SK-N-SH (cell line): ENCODE results near the gene OR2B2. TPM values are rescaled to one million over a fixed set of nuclear protein-coding genes. Genes with fewer than 3 reads are reported as not detected.
A peak's percentile ranks its signal among the peaks of the same experiment; 100 is the strongest.

Source experiments
- CTCF ChIA-PET: fragments of 300-600, 350-600 bp; formaldehyde crosslinking; extraction: SDS; loops from one replicate; lab custom pipeline; 2021; lab: Yijun Ruan, JAX
- POLR2A ChIA-PET: fragments of 350-600 bp; sonication (Branson Sonifier 250); formaldehyde crosslinking; extraction: SDS; loops from one replicate; lab custom pipeline; 2020; ENCODE audit warnings: antibody characterized with exemption, inconsistent platforms; lab: Yijun Ruan, JAX
- DNase-seq: peaks from one replicate; pipeline ENCODE4 v3.0.0; 2012
- H2AFZ ChIP-seq: fragments of 200-600 bp; sonication (generic); 2 replicates; pipeline ENCODE4 v1.8.1; 2016; ENCODE audit warnings: antibody characterized with exemption, mild to moderate bottlenecking, low read depth
- H3F3A ChIP-seq: fragments of 200-600 bp; sonication (generic); replicated peaks from 2 replicates; pipeline ENCODE3; 2016; ENCODE audit warnings: antibody characterized with exemption, mild to moderate bottlenecking; ENCODE audit not compliant: insufficient read depth
- H3K27ac ChIP-seq, 2 experiments: fragments of 200-500 bp in 1 of 2; fragments of 200-600 bp in 1 of 2; sonication (Bioruptor generic) in 1 of 2; sonication (generic), shearing (Covaris generic) in 1 of 2; 2 replicates each; pipeline versions ENCODE4 v1.5.1 to v1.6.1; 2014 to 2016; ENCODE audit warnings: low read depth in 2 of 2, inconsistent platforms in 1 of 2, low read length in 1 of 2, mild to moderate bottlenecking in 1 of 2, mixed read lengths in 1 of 2
- H3K27me3 ChIP-seq: fragments of 200-600 bp; sonication (generic), shearing (Covaris generic); 2 replicates; pipeline ENCODE4 v1.6.1; 2016; ENCODE audit warnings: mixed run types; ENCODE audit not compliant: insufficient read depth
- H3K36me3 ChIP-seq, 2 experiments: fragments of 200-500 bp in 1 of 2; fragments of 200-600 bp in 1 of 2; sonication (Bioruptor generic) in 1 of 2; sonication (generic) in 1 of 2; replicated peaks in 1 of 2; 2 replicates each; pipeline versions ENCODE3 to v1.5.1; 2014 to 2016; ENCODE audit warnings: low read length in 1 of 2, mild to moderate bottlenecking in 1 of 2; ENCODE audit not compliant: insufficient read depth in 2 of 2, control insufficient read depth in 1 of 2
- H3K4me1 ChIP-seq, 2 experiments: fragments of 200-500 bp in 1 of 2; fragments of 200-600 bp in 1 of 2; sonication (Bioruptor generic) in 1 of 2; sonication (generic), shearing (Covaris generic) in 1 of 2; 2 replicates each; pipeline versions ENCODE4 v1.5.1 to v1.6.1; 2014 to 2016; ENCODE audit warnings: low read depth in 1 of 2, low read length in 1 of 2, mixed run types in 1 of 2; ENCODE audit not compliant: insufficient read depth in 2 of 2, control insufficient read depth in 1 of 2
- H3K4me2 ChIP-seq: fragments of 200-600 bp; sonication (generic), shearing (Covaris generic); 2 replicates; pipeline ENCODE4 v1.6.1; 2017; ENCODE audit warnings: mixed run types
- H3K4me3 ChIP-seq, 2 experiments: fragments of 200-500 bp in 1 of 2; fragments of 200-600 bp in 1 of 2; sonication (Bioruptor generic) in 1 of 2; sonication (generic), shearing (Covaris generic) in 1 of 2; 2 replicates each; pipeline versions ENCODE4 v1.5.1 to v1.8.1; 2014 to 2016; ENCODE audit warnings: low read depth in 2 of 2, inconsistent platforms in 1 of 2, low read length in 1 of 2, mild to moderate bottlenecking in 1 of 2, mixed read lengths in 1 of 2, moderate library complexity in 1 of 2
- H3K79me2 ChIP-seq: fragments of 200-600 bp; sonication (generic); 2 replicates; pipeline ENCODE4 v1.8.1; 2017; ENCODE audit warnings: mild to moderate bottlenecking; ENCODE audit not compliant: insufficient read depth
- H3K9ac ChIP-seq: fragments of 200-600 bp; sonication (generic); 2 replicates; pipeline ENCODE4 v1.6.1; 2017; ENCODE audit warnings: mixed run types
- H3K9me2 ChIP-seq: fragments of 200-600 bp; sonication (generic); 2 replicates; pipeline ENCODE4 v1.6.1; 2017; ENCODE audit warnings: mixed run types
- H3K9me3 ChIP-seq: fragments of 200-600 bp; sonication (generic); 2 replicates; pipeline ENCODE4 v1.6.1; 2017; ENCODE audit warnings: mixed run types, mild to moderate bottlenecking, moderate library complexity
- H4K20me1 ChIP-seq: fragments of 200-600 bp; sonication (generic); 2 replicates; pipeline ENCODE4 v1.6.1; 2017; ENCODE audit warnings: mild to moderate bottlenecking, mixed run types; ENCODE audit not compliant: insufficient read depth
- CHD2 ChIP-seq: fragments of 150-350 bp; IDR thresholded peaks from 2 replicates; pipeline ENCODE4 v1.6.1; 2018; ENCODE audit warnings: low read length; ENCODE audit not compliant: partially characterized antibody
- ELF1 ChIP-seq: IDR thresholded peaks from 2 replicates; pipeline ENCODE4 v1.4.0; 2012
- EP300 ChIP-seq, 2 experiments: IDR thresholded peaks; 2 replicates each; pipeline versions ENCODE4 v1.4.0 to v1.6.1; 2012; ENCODE audit warnings: borderline replicate concordance in 1 of 2, low read depth in 1 of 2, low read length in 1 of 2
- EZH2phosphoT487 ChIP-seq: fragments of 200-600 bp; sonication (generic); IDR thresholded peaks from 2 replicates; pipeline ENCODE4 v1.6.1; 2017; ENCODE audit warnings: low read depth, mixed run types, mild to moderate bottlenecking, antibody characterized with exemption, moderate library complexity, borderline replicate concordance
- FOXM1 ChIP-seq: IDR thresholded peaks from 2 replicates; pipeline ENCODE4 v1.4.0; 2012; ENCODE audit warnings: low read depth, mild to moderate bottlenecking
- GATA2 ChIP-seq: sonication (generic); formaldehyde crosslinking; IDR thresholded peaks from 2 replicates; pipeline ENCODE4 v1.5.0; 2020; ENCODE audit warnings: mild to moderate bottlenecking, missing genetic modification reagents
- MEF2A ChIP-seq: IDR thresholded peaks from 2 replicates; pipeline ENCODE4 v1.4.0; 2012; ENCODE audit warnings: low read depth, borderline replicate concordance
- NFIC ChIP-seq: IDR thresholded peaks from 2 replicates; pipeline ENCODE4 v1.4.0; 2012; ENCODE audit warnings: borderline replicate concordance
- NRF1 ChIP-seq: IDR thresholded peaks from 2 replicates; pipeline ENCODE4 v1.6.1; 2012; ENCODE audit warnings: low read depth, mild to moderate bottlenecking, low read length
- RAD21 ChIP-seq: IDR thresholded peaks from 2 replicates; pipeline ENCODE4 v1.6.1; 2012; ENCODE audit warnings: mild to moderate bottlenecking, low read length
- RCOR1 ChIP-seq: fragments of 150-350 bp; IDR thresholded peaks from 2 replicates; pipeline ENCODE4 v1.6.1; 2017; ENCODE audit warnings: antibody characterized with exemption, low read length
- REST ChIP-seq: IDR thresholded peaks from 2 replicates; pipeline ENCODE4 v1.6.1; 2012; ENCODE audit warnings: mild to moderate bottlenecking, low read depth, low read length, moderate library complexity
- RFX5 ChIP-seq: IDR thresholded peaks from 2 replicates; pipeline ENCODE4 v1.6.1; 2012; ENCODE audit warnings: mild to moderate bottlenecking, improper control_type of control experiment, low read length
- RXRA ChIP-seq: IDR thresholded peaks from 2 replicates; pipeline ENCODE4 v1.4.0; 2012; ENCODE audit warnings: low read depth, mild to moderate bottlenecking, borderline replicate concordance
- SMC3 ChIP-seq: IDR thresholded peaks from 2 replicates; pipeline ENCODE4 v1.6.1; 2012; ENCODE audit warnings: low read depth, low read length, improper control_type of control experiment
- TAF1 ChIP-seq: IDR thresholded peaks from 2 replicates; pipeline ENCODE4 v1.6.1; 2012; ENCODE audit warnings: low read depth, mild to moderate bottlenecking, low read length, moderate library complexity, borderline replicate concordance
- TCF12 ChIP-seq: IDR thresholded peaks from 2 replicates; pipeline ENCODE4 v1.4.0; 2012
- USF1 ChIP-seq: IDR thresholded peaks from 2 replicates; pipeline ENCODE4 v1.4.0; 2012; ENCODE audit warnings: low read depth, borderline replicate concordance
- ZBTB33 ChIP-seq: IDR thresholded peaks from 2 replicates; pipeline ENCODE4 v1.4.0; 2012; ENCODE audit warnings: low read depth, borderline replicate concordance
- WGBS: methylation state at CpG from one replicate; pipeline ENCODE4 v1.1.6; 2017; ENCODE audit warnings: low lambda C conversion rate; 5-methylcytosine and 5-hydroxymethylcytosine counted together
- polyA plus RNA-seq, 3 experiments: library from polyadenylated mRNA; depleted of rRNA; stranded (reverse); fragments of >200 nt; gene quantifications; 2 replicates each; pipeline ENCODE4 v1.2.3, GENCODE V29; 2012

OR2B2 gene
- polyA plus RNA-seq, 1 of the 3 experiments (the other 2 are of a cell fraction) = not detected

- TF ChIP-seq REST = peak; percentile 73; the same call in 1 of the 2 replicates
- TF ChIP-seq CHD2 = peak; percentile 55
Observed at GRCh38 chr6:27871924-27872638, 40.1 kb downstream of the OR2B2 start (continued).

- no peaks in the 10 kb centered on the region for H3K79me2 ChIP-seq
- TF ChIP-seq GATA2 (CRISPR knock-in tag) = no peak
- TF ChIP-seq RXRA = no peak
- TF ChIP-seq ZBTB33 = no peak
- no peak for TF ChIP-seq RAD21
- TF ChIP-seq EP300 (IDR thresholded peaks at IDR 0.05; ENCODE audit: borderline replicate concordance in 1 of 2, low read depth in 1 of 2, low read length in 1 of 2) = no peak
- no peak for TF ChIP-seq USF1
- no peak for TF ChIP-seq NRF1
- TF ChIP-seq RFX5 = no peak
- TF ChIP-seq EZH2phosphoT487 = no peak
- no peak for TF ChIP-seq SMC3
- TF ChIP-seq FOXM1 = no peak
- no peak for TF ChIP-seq TAF1
- TF ChIP-seq NFIC = no peak
- no peak for TF ChIP-seq TCF12
- TF ChIP-seq MEF2A = no peak
- no peak for TF ChIP-seq RCOR1
- no peak for TF ChIP-seq ELF1
- TF ChIP-seq, all 33 proteins: peak for 0
- H3K27ac ChIP-seq = peak overlapping the region in 1 of 2 experiments; percentile 97; a peak in 2 of 4 replicates
- DNase-seq = no peak
- no peak overlapping the region for H3K4me3 ChIP-seq
- peaks cover 40% of the 10 kb centered on the region for H3F3A ChIP-seq
- no peaks in the 10 kb centered on the region for H3K27me3 ChIP-seq
- ChIA-PET POLR2A (interaction anchor here (0.7 to 11.4 kb wide), 12 partner anchors 19 to 1836 kb away, joined by 3 to 578 read pairs (median 28); a partner anchor contains a TSS), CTCF (interaction anchor here (0.7 to 1.1 kb wide), 2 partner anchors 25 to 97 kb away, joined by 3 read pairs; no protein-coding TSS in a partner anchor)
- no peaks in the 10 kb centered on the region for H3K36me3 ChIP-seq
- H4K20me1 ChIP-seq = no peaks in the 10 kb centered on the region
- H3K9me2 ChIP-seq = no peaks in the 10 kb centered on the region
- no peak overlapping the region for H3K4me2 ChIP-seq
- H3K9me3 ChIP-seq = no peaks in the 10 kb centered on the region
- 93% methylated on average over 9 of the region's 9 CpGs for WGBS
- peaks cover 0 to 20% of the 10 kb centered on the region in 2 experiments; a peak in 3 of 4 replicates for H3K4me1 ChIP-seq
- no peak overlapping the region for H2AFZ ChIP-seq
- H3K9ac ChIP-seq = no peak overlapping the region
Observed at GRCh38 chr6:27870291-27870870, 41.8 kb downstream of the OR2B2 start.
